ENCODE measurements around the gene NDUFB5. TPM values are rescaled to one million over a fixed set of nuclear protein-coding genes. Genes with fewer than 3 reads are reported as not detected.
"Not testable (repeated sequence)": the region's sequence is repeated elsewhere in the genome, so short reads cannot be mapped to it uniquely, and the experiment has no call there.

NDUFB5 gene
- total RNA-seq, 1 donor from 2014 or later, result 360 TPM

GRCh38 chr3:179615458-179616173, 11.0 kb downstream of the NDUFB5 start:
- no peak for ATAC-seq (ENCODE audit: poor library complexity)
- intact Hi-C loops (cut with DNase I), result no loop called here
- no peak for DNase-seq

GRCh38 chr3:179622023-179622422, 17.4 kb downstream of the NDUFB5 start:
- intact Hi-C loops (cut with DNase I), result no loop called here
- no peak for ATAC-seq (ENCODE audit: poor library complexity)
- DNase-seq, result no peak

- intact Hi-C loops (cut with DNase I), result no loop called here
- DNase-seq (no peak), ATAC-seq (ENCODE audit: poor library complexity) (no peak)
Measured at GRCh38 chr3:179624451-179624850, 19.9 kb downstream of the NDUFB5 start.

- DNase-seq, result no peak
- intact Hi-C loops (cut with DNase I), result no loop called here
- ATAC-seq (ENCODE audit: poor library complexity), result no peak
Measured at GRCh38 chr3:179630753-179631451, 26.3 kb downstream of the NDUFB5 start.

- ATAC-seq (ENCODE audit: poor library complexity) (no peak), DNase-seq (no peak)
- intact Hi-C loops (cut with DNase I), result no loop called here
Measured at GRCh38 chr3:179640469-179640868, 35.9 kb downstream of the NDUFB5 start.

- intact Hi-C loops (cut with DNase I), result no loop called here
- DNase-seq (no peak), ATAC-seq (ENCODE audit: poor library complexity) (no peak)
Measured at GRCh38 chr3:179642871-179643270, 38.3 kb downstream of the NDUFB5 start.

GRCh38 chr3:179643837-179644236, 39.2 kb downstream of the NDUFB5 start:
- ATAC-seq (ENCODE audit: poor library complexity); DNase-seq; intact Hi-C loops (cut with DNase I): not testable (repeated sequence)

GRCh38 chr3:179646177-179646576, 41.6 kb downstream of the NDUFB5 start:
- intact Hi-C loops (cut with DNase I), result no loop called here
- DNase-seq (no peak), ATAC-seq (ENCODE audit: poor library complexity) (no peak)

- DNase-seq (no peak), ATAC-seq (ENCODE audit: poor library complexity) (no peak)
- intact Hi-C loops (cut with DNase I), result loop anchor here (10.0 kb wide), 1 partner anchor 63 kb away; no protein-coding TSS in a partner anchor
Measured at GRCh38 chr3:179651687-179652446, 47.3 kb downstream of the NDUFB5 start.

GRCh38 chr3:179652447-179653095, 48.0 kb downstream of the NDUFB5 start, which contains the start of gene USP13:
TSS of gene USP13 (plus strand) at chr3:179653040. CDS start at chr3:179653226, 186 bp downstream.
- intact Hi-C loops (cut with DNase I), result loop anchor here (10.0 kb wide), 1 partner anchor 62 kb away; no protein-coding TSS in a partner anchor
- DNase-seq, result peak; percentile 83
- ATAC-seq (ENCODE audit: poor library complexity), result peak; percentile 66

- intact Hi-C loops (cut with DNase I), result loop anchor here (10.0 kb wide), 1 partner anchor 62 kb away; no protein-coding TSS in a partner anchor
- ATAC-seq (ENCODE audit: poor library complexity), result peak; percentile 82
- peak; percentile 82 for DNase-seq
Measured at GRCh38 chr3:179653096-179653797, 48.7 kb downstream of the NDUFB5 start.

- ATAC-seq (ENCODE audit: poor library complexity) (no peak), DNase-seq (no peak)
- intact Hi-C loops (cut with DNase I), result loop anchor here (10.0 kb wide), 1 partner anchor 60 kb away; no protein-coding TSS in a partner anchor
Measured at GRCh38 chr3:179655236-179655635, 50.6 kb downstream of the NDUFB5 start.

- no peak for ATAC-seq (ENCODE audit: poor library complexity)
- no peak for DNase-seq
- intact Hi-C loops (cut with DNase I), result loop anchor here (10.0 kb wide), 1 partner anchor 56 kb away; no protein-coding TSS in a partner anchor
Measured at GRCh38 chr3:179658606-179659005, 54.0 kb downstream of the NDUFB5 start.

GRCh38 chr3:179660872-179661271, 56.3 kb downstream of the NDUFB5 start:
- intact Hi-C loops (cut with DNase I), result no loop called here
- ATAC-seq (ENCODE audit: poor library complexity), result no peak

GRCh38 chr3:179661777-179662176, 57.2 kb downstream of the NDUFB5 start:
- ATAC-seq (ENCODE audit: poor library complexity), result no peak
- DNase-seq, result no peak
- intact Hi-C loops (cut with DNase I), result no loop called here

More at GRCh38 chr3:179660872-179661271, 56.3 kb downstream of the NDUFB5 start:
- no peak for DNase-seq

GRCh38 chr3:179663093-179663492, 58.5 kb downstream of the NDUFB5 start:
- intact Hi-C loops (cut with DNase I), result no loop called here
- ATAC-seq (ENCODE audit: poor library complexity) (no peak), DNase-seq (no peak)

GRCh38 chr3:179666030-179666429, 61.4 kb downstream of the NDUFB5 start:
- ATAC-seq (ENCODE audit: poor library complexity) (peak; percentile 3), DNase-seq (no peak)
- intact Hi-C loops (cut with DNase I), result no loop called here

GRCh38 chr3:179666436-179667035, 61.9 kb downstream of the NDUFB5 start:
- intact Hi-C loops (cut with DNase I), result no loop called here
- ATAC-seq (ENCODE audit: poor library complexity) (peak; percentile 78), DNase-seq (peak; percentile 87)
